Measurements from ENCODE around the gene CTXN1.

GRCh38 chr19:7921967-7922835, 3.7 kb downstream of the CTXN1 start:
- TF ChIP-seq, protein P1, sequence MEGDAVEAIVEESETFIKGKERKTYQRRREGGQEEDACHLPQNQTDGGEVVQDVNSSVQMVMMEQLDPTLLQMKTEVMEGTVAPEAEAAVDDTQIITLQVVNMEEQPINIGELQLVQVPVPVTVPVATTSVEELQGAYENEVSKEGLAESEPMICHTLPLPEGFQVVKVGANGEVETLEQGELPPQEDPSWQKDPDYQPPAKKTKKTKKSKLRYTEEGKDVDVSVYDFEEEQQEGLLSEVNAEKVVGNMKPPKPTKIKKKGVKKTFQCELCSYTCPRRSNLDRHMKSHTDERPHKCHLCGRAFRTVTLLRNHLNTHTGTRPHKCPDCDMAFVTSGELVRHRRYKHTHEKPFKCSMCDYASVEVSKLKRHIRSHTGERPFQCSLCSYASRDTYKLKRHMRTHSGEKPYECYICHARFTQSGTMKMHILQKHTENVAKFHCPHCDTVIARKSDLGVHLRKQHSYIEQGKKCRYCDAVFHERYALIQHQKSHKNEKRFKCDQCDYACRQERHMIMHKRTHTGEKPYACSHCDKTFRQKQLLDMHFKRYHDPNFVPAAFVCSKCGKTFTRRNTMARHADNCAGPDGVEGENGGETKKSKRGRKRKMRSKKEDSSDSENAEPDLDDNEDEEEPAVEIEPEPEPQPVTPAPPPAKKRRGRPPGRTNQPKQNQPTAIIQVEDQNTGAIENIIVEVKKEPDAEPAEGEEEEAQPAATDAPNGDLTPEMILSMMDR (conservative IDR thresholded peaks at IDR 0.05): no peak
- TF ChIP-seq EZH2 (IDR thresholded peaks at IDR 0.05; ENCODE audit: low read depth): no peak
